Mucosa of descending colon (tissue), 3 donors: Measurements from ENCODE around the gene PRKCZ. TPM values are rescaled to one million over a fixed set of nuclear protein-coding genes. Genes with fewer than 3 reads are reported as not detected.

Experiments used
- ATAC-seq: fragments of 200-7000 bp; cut with Tn5 transposase; one replicate; pipeline ENCODE4 v1.9.1; 2020; ENCODE audit warnings: mild to moderate bottlenecking, moderate library complexity
- DNase-seq, 3 donors: peaks; one replicate each; pipeline ENCODE4 v3.0.0-alpha.2; 2020
- H3K36me3 ChIP-seq: fragments of 200-600 bp; one replicate; pipeline ENCODE4 v1.8.0; 2021; ENCODE audit warnings: low read depth, mild to moderate bottlenecking
- H3K4me1 ChIP-seq: fragments of 200-600 bp; one replicate; pipeline ENCODE4 v1.8.0; 2021; ENCODE audit warnings: low read depth, mild to moderate bottlenecking
- H3K4me3 ChIP-seq: fragments of 200-600 bp; one replicate; pipeline ENCODE4 v1.8.0; 2021; ENCODE audit warnings: mild to moderate bottlenecking
- H3K9me3 ChIP-seq: fragments of 200-600 bp; one replicate; pipeline ENCODE4 v1.8.0; 2021; ENCODE audit warnings: mild to moderate bottlenecking
- intact Hi-C, 2 donors: fragments of 100-400 bp; cut with DNase I in 1 of 2; cut with micrococcal nuclease in 1 of 2; formaldehyde crosslinking; loops; one replicate each; pipeline versions ENCODE4 v1.11.0 to v1.11.1; 2022; cut with DNase I, micrococcal nuclease
- total RNA-seq, 3 donors: library from RNA; stranded (reverse); fragmentation: NEBNext Ultra II Directional in 2 of 3; extraction: Animal tissue kit (Norgen Biotek cat#: 25700) in 2 of 3; gene quantifications; one replicate each; pipeline versions ENCODE4 v1.2.1 to v1.2.4, GENCODE V29; 2021 to 2023
- TF ChIP-seq, protein P1 (sequence below): fragments of 200-600 bp; IDR thresholded peaks from one replicate; pipeline ENCODE4 v1.8.0; 2022; ENCODE audit warnings: antibody characterized with exemption, mild to moderate bottlenecking
- donor health status: DM: no; HTN: no; CAD: no; lungs with moderate emphysema.
- donor health status: DM: no; HTN: no; CAD: no.
- donor health status: DM: no; HTN: yes; CAD: no.

Gene PRKCZ
- total RNA-seq, 3 donors from 2014 or later: 38.9 to 80.2 (median 53.7) TPM

GRCh38 chr1:2086446-2087078, 36.4 kb downstream of the PRKCZ start:
- Histone ChIP-seq H3K9me3 (no peaks in the 10 kb centered on the region), H3K36me3 (no peaks in the 10 kb centered on the region), H3K4me1 (peaks cover 7% of the 10 kb centered on the region), H3K4me3 (no peak overlapping the region)
- DNase-seq (no peak), ATAC-seq (no peak)
- intact Hi-C loops: no loop called here
- TF ChIP-seq, protein P1, sequence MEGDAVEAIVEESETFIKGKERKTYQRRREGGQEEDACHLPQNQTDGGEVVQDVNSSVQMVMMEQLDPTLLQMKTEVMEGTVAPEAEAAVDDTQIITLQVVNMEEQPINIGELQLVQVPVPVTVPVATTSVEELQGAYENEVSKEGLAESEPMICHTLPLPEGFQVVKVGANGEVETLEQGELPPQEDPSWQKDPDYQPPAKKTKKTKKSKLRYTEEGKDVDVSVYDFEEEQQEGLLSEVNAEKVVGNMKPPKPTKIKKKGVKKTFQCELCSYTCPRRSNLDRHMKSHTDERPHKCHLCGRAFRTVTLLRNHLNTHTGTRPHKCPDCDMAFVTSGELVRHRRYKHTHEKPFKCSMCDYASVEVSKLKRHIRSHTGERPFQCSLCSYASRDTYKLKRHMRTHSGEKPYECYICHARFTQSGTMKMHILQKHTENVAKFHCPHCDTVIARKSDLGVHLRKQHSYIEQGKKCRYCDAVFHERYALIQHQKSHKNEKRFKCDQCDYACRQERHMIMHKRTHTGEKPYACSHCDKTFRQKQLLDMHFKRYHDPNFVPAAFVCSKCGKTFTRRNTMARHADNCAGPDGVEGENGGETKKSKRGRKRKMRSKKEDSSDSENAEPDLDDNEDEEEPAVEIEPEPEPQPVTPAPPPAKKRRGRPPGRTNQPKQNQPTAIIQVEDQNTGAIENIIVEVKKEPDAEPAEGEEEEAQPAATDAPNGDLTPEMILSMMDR: no peak

DNA sequence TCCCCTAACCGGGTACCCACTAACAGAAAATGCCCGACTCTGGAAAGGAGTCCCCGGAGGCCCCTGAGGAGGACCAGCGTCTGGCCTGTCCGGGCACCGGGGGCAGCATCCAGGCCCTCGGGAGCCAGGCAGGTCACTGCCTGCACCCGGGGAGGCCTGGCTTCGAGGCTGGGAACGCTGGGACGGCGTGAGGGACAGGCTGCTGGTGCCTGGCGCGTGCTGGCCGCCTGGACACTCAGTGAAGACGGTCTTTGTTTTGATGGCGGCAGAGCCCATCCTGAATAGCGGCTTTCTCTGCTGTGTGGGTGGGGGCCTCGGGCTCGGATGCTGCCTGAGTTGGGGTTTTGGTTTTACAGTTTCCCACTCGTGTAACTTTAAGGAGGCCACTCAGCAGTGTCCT, 37.6 kb downstream of the PRKCZ start:
- ATAC-seq: no peak
- TF ChIP-seq, protein P1: no peak
- intact Hi-C loops: no loop called here

GRCh38 chr1:2088458-2088857, 38.2 kb downstream of the PRKCZ start:
- TF ChIP-seq, protein P1: no peak
- H3K9me3 ChIP-seq: no peaks in the 10 kb centered on the region
- ATAC-seq (peak; percentile 9), DNase-seq (no peak)
- H3K4me1 ChIP-seq: peaks cover 15% of the 10 kb centered on the region
- no peaks in the 10 kb centered on the region for H3K36me3 ChIP-seq
- no peak overlapping the region for H3K4me3 ChIP-seq
- intact Hi-C loops: no loop called here

More for the DNA sequence above, 37.6 kb downstream of the PRKCZ start:
- no peak for DNase-seq
- Histone ChIP-seq H3K4me1 (peaks cover 14% of the 10 kb centered on the region), H3K4me3 (no peak overlapping the region), H3K36me3 (no peaks in the 10 kb centered on the region), H3K9me3 (no peaks in the 10 kb centered on the region)

DNA sequence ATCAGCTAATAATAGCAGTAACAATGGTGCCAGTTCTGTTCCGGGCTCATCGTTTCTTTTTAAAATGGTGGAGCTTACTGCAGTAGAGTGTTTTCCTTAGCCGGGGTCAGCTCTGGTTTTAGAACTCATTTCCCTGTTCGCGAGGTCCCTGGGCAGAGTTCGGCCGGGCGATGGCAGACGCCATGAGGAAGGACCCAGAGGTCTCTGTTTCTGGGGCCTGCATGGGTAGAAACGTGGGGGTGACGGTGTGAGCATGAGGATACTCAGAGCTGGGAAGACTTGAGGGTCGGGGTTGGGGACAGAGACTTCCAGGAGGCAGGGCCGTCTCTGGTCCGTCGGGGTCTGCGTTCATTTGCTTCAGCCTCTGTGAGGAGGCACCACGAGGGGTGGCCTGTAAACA, 38.8 kb downstream of the PRKCZ start:
- no peak for DNase-seq
- Histone ChIP-seq H3K4me3 (no peak overlapping the region), H3K9me3 (no peaks in the 10 kb centered on the region), H3K36me3 (no peaks in the 10 kb centered on the region), H3K4me1 (peaks cover 15% of the 10 kb centered on the region)
- TF ChIP-seq, protein P1: no peak
- intact Hi-C loops: no loop called here
- ATAC-seq: no peak

DNA sequence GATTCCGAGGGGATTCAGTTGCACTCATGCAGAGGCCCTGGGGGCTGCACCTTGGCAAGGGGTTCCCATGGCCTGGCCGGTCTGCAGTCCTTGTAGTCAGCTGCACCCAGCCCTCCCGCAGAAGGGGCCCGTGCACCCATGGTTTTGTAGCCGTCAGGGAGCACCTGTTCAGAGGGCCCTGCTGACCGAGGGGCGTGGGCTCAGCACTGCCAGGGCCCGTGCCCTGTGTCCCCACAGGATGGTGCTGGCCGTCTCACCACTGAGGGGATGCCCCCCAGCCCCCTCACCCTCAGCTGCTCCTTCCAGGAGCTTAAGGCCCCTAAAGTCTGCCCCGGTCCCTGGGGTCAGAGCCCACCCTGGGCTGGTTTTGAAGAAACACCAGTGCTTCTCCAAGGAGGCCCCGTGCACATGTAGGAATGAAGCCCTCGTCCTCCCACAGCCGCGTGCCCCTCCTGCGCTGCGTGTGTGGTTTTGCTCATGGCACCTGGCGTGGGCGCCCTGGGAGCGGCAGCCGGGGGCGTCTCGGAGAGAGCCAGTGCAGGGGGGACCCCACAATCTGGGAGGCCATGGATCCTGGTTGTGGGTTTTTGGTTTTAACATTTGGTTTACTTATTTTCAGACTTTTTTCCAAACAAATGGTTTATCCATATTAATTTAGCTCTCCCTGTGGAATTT, 40.1 kb downstream of the PRKCZ start:
- ATAC-seq: no peak
- no peaks in the 10 kb centered on the region for H3K9me3 ChIP-seq
- TF ChIP-seq, protein P1: no peak
- no peak overlapping the region for H3K4me3 ChIP-seq
- intact Hi-C loops: no loop called here
- DNase-seq: no peak
- peaks cover 15% of the 10 kb centered on the region for H3K4me1 ChIP-seq
- no peaks in the 10 kb centered on the region for H3K36me3 ChIP-seq
